H54 (cell line): ENCODE results near the gene RFX4.

Experiments
- DNase-seq: peaks from one replicate; pipeline ENCODE4 v3.0.0; 2011; ENCODE audit warnings: low spot score, mixed read lengths; ENCODE audit not compliant: insufficient read length
- FAIRE-seq: peaks from 3 replicates; lab custom pipeline; 2011; peaks lifted over from hg19 to GRCh38; lab: Jason Lieb, UNC
- POLR2A ChIP-seq: IDR thresholded peaks from 2 replicates; pipeline ENCODE4 v1.6.1; 2011; ENCODE audit warnings: low read depth, mild to moderate bottlenecking, low read length

Gene RFX4

GRCh38 chr12:106745181-106745745, 162.5 kb downstream of the RFX4 start:
- TF ChIP-seq POLR2A: no peak
- DNase-seq: no peak
- FAIRE-seq: no peak

GRCh38 chr12:106747973-106748436, 165.2 kb downstream of the RFX4 start:
- FAIRE-seq (no peak), DNase-seq (no peak)
- TF ChIP-seq POLR2A: no peak

- no peak for TF ChIP-seq POLR2A
Measured at GRCh38 chr12:106750524-106750923, 167.7 kb downstream of the RFX4 start.

DNA sequence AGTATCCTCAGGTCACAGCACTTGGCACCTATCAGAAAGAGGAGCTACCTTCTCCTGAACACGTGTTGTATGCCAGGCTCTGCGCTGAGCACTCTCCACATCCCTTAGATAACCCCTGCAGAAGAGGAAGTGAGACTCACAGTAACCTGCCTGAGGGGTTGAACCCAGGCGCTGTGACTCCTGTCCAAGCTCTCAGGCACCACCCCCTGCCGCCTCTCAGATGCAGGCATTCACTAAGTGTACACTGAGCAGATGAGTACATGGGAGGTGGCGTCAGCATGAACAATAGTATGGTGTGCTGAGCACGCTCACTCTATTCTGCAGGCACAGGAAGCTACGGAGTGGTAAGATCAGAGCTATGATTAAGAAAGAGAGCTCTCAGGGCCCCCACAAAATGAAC, 170.7 kb downstream of the RFX4 start:
- FAIRE-seq (no peak), DNase-seq (no peak)
- TF ChIP-seq POLR2A: no peak

More at GRCh38 chr12:106750524-106750923, 167.7 kb downstream of the RFX4 start:
- no peak for DNase-seq
- no peak for FAIRE-seq

DNA sequence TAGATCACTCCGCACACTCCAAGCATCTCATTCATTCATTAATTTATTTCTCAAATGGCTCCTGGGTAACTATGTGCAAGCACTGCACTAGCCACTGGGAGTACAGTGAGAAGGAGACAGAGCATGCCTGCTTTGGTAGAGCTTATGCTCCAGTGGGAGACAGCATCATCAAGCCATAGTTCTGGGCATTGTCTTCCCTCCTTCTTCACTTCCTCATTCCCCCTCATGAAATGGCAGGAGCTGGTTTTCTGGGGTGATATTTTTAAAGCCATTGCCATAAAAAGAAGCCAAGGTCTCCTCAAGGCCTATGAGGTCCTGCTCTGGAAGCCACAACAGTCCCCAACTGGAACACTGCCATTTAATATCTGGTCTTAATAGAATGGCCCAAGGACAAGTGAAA, 171.5 kb downstream of the RFX4 start:
- no peak for TF ChIP-seq POLR2A
- no peak for DNase-seq

DNA sequence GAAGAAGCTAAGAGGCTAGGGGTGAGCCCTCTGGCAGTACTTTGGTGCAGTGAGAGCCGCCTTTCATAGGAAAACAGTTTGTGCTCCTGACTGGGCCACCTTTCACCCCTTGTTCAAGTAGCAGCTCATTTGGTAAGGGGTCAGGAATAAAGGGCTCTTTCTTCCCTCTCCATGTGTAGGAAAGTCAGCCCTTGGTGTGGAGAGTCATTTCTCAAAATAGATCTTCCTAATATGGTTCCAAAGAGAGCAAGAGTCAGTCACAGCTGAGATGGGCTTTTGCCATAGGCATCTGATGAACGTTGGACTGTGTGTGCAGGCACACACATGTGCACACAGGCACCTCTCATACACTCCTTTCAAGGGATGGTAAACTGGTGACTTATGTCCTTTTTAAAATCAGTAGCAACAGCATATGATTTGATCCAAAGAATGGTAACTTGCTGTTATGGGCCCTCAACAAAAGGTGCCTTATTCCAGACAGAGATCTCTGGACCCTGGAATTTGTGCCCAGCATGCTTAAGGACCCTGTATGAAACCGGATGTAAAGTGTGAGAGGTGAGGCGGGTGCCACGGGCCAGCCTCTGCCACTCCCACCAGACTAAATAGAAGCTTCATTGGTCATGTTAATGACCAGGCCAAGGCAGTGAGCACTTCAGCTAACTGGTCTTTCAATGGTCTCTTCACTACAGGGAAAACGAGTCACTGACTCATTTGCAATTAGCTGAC, 175.0 kb downstream of the RFX4 start:
- DNase-seq (no peak), FAIRE-seq (no peak)
- TF ChIP-seq POLR2A: no peak

More for the DNA sequence above, 171.5 kb downstream of the RFX4 start:
- no peak for FAIRE-seq

DNA sequence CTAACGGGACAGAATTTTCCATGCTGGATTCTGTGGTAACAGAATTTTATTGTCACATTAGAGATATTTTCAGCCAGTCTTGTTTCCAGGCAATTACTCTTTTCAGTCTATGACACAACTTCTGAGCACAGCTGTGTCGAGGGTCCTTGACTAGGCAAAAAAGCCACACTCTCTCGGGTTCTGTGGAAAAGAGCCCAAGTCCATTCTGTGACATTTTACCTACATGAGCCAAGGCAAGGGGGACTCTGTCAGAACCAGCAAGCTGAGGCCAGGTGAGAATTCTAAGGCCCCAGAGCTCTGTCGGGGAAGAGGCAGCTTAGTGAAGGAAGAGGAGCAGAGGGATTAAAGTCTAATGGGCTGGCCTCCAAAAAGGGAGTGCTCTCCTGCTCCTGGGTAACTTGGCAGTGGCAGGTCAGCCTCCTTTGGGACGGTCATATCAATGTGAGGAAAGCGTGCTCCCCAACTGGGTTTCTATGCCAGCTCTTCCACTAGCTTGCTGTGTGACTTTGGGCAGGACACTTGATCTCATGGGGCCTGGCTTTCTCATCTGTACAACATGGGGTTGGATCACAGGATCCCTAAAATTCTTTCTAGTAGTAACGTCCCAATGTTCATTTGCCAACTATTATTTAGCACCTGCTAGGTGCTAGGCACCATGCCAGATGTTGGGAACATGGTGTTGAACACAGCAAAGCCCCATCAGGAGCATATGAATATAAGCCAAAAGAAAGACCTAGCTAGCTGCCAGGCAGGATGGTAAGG, 175.7 kb downstream of the RFX4 start:
- TF ChIP-seq POLR2A: no peak
- no peak for FAIRE-seq
- DNase-seq: no peak

- TF ChIP-seq POLR2A: no peak
- no peak for DNase-seq
- no peak for FAIRE-seq
Measured at GRCh38 chr12:106759526-106760183, 176.9 kb downstream of the RFX4 start.

DNA sequence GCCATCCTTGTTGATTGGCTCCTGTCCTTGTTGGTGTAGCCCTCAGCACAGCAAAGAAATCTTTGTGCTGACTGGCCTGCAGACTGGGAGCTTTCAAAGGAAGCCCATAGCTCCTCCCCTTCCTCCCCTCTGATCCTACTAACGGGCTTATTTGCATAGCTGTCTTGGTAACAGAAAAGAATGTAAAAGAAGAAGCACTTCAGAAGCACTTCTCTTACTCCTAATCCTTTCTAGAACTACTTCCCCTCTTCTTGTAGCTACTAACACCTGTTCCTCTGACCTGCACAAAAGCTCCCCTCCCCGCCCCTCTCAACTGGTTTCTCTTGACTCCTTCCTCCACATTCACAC, 177.4 kb downstream of the RFX4 start:
- TF ChIP-seq POLR2A: no peak
- FAIRE-seq (no peak), DNase-seq (no peak)

DNA sequence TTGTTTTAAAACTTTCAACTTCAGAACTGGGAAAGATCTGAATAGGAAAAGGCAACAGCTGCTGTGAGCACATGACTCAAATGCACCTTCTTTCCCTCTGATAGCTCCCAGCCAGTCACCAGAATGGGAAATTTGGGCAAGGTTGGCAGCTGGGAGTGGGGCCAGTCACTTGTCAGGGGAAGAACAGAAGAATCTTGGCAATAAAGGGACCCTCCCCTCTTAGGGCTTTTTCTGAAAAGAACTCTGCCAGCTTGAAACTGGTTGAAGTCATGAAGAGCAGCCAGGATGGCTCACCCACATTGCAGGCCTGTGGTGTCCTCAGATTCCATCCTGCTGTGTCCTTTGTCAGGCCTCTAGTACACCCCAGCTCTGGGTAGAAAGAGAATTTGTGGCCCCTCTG, 181.4 kb downstream of the RFX4 start:
- TF ChIP-seq POLR2A: no peak
- DNase-seq (no peak), FAIRE-seq (no peak)

GRCh38 chr12:106764738-106765137, 181.9 kb downstream of the RFX4 start:
- FAIRE-seq: no peak
- no peak for DNase-seq

GRCh38 chr12:106766393-106766826, 183.6 kb downstream of the RFX4 start:
- FAIRE-seq (no peak), DNase-seq (no peak)
- no peak for TF ChIP-seq POLR2A

More at GRCh38 chr12:106764738-106765137, 181.9 kb downstream of the RFX4 start:
- no peak for TF ChIP-seq POLR2A

DNA sequence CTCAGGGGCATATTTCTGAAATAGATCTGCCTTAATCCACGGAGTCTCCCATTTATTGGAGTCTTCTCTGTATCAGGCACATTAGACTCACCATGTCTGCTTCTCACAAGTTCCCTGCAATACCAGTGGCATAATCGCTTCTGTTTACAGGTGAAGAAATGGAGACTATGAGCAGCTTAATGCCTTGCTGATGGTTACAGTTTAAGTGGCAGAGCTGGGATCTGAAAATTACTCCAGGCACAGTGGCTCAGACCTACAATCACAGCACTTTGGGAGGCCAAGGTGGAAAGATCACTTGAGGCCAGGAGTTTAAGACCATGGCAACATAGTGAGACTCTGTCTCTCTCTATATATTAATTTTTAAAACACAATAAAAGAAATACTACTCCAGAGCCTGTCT, 184.4 kb downstream of the RFX4 start:
- FAIRE-seq (no peak), DNase-seq (no peak)
- TF ChIP-seq POLR2A: no peak
